GM12878 (cell line): ENCODE data around the gene ZNF512. TPM values are rescaled to one million over a fixed set of nuclear protein-coding genes. Genes with fewer than 3 reads are reported as not detected.

Source experiments
- ESRRA ChIP-seq: IDR thresholded peaks from 2 replicates; pipeline ENCODE4 v1.6.1; 2012; ENCODE audit warnings: mild to moderate bottlenecking, low read length, improper control_type of control experiment
- HCFC1 ChIP-seq: fragments of 150-350 bp; IDR thresholded peaks from 2 replicates; pipeline ENCODE4 v1.6.1; 2014; ENCODE audit warnings: low read length
- IRF4 ChIP-seq: IDR thresholded peaks from 2 replicates; pipeline ENCODE4 v1.6.1; 2011; ENCODE audit warnings: low read depth, low read length
- KLF5 ChIP-seq: fragments of 450-650 bp; IDR thresholded peaks from 2 replicates; pipeline ENCODE4 v1.6.1; 2014; ENCODE audit warnings: mild to moderate bottlenecking; ENCODE audit not compliant: partially characterized antibody
- MYB ChIP-seq: fragments of 150-350 bp; IDR thresholded peaks from 2 replicates; pipeline ENCODE4 v1.6.1; 2014; ENCODE audit warnings: mild to moderate bottlenecking, low read depth, low read length, borderline replicate concordance
- NBN ChIP-seq: fragments of 450-650 bp; IDR thresholded peaks from 2 replicates; pipeline ENCODE4 v1.6.1; 2016
- POLR2AphosphoS5 ChIP-seq: IDR thresholded peaks from 2 replicates; pipeline ENCODE4 v1.6.1; 2011; ENCODE audit warnings: mild to moderate bottlenecking, low read length, inconsistent platforms
- RB1 ChIP-seq: fragments of 450-650 bp; formaldehyde crosslinking; IDR thresholded peaks from 2 replicates; pipeline ENCODE4 v1.6.1; 2017; ENCODE audit warnings: mild to moderate bottlenecking, borderline replicate concordance
- SIX5 ChIP-seq: IDR thresholded peaks from 2 replicates; pipeline ENCODE4 v1.6.1; 2011; ENCODE audit warnings: mild to moderate bottlenecking, low read depth, low read length, moderate library complexity; ENCODE audit not compliant: severe bottlenecking
- SMAD1 ChIP-seq: fragments of 450-650 bp; IDR thresholded peaks from 2 replicates; pipeline ENCODE4 v1.6.1; 2018; ENCODE audit warnings: mild to moderate bottlenecking, low read depth; ENCODE audit not compliant: partially characterized antibody
- STAT1 ChIP-seq: fragments of 450-650 bp; conservative IDR thresholded peaks from 2 replicates; pipeline ENCODE4 v1.6.1; 2014; ENCODE audit warnings: antibody characterized with exemption, mild to moderate bottlenecking
- SUZ12 ChIP-seq: fragments of 200-600 bp; sonication (generic); IDR thresholded peaks from one replicate; pipeline ENCODE4 v1.6.1; 2018; ENCODE audit warnings: antibody characterized with exemption, mild to moderate bottlenecking; ENCODE audit not compliant: unreplicated experiment
- TAF1 ChIP-seq: IDR thresholded peaks from 2 replicates; pipeline ENCODE4 v1.6.1; 2011; ENCODE audit warnings: mild to moderate bottlenecking, low read depth, low read length, borderline replicate concordance
- TBL1XR1 ChIP-seq: IDR thresholded peaks from 2 replicates; pipeline ENCODE4 v1.6.1; 2012; ENCODE audit warnings: low read depth, low read length, improper control_type of control experiment
- ZNF217 ChIP-seq: fragments of 450-650 bp; IDR thresholded peaks from 2 replicates; pipeline ENCODE4 v1.6.1; 2017; ENCODE audit warnings: antibody characterized with exemption, mild to moderate bottlenecking
- ZNF384 ChIP-seq: IDR thresholded peaks from 2 replicates; pipeline ENCODE4 v1.6.1; 2012; ENCODE audit warnings: low read depth, mild to moderate bottlenecking, low read length, improper control_type of control experiment, borderline replicate concordance
- polyA plus RNA-seq, 11 experiments: library from polyadenylated mRNA; depleted of rRNA in 4 of 11; unstranded in 6 of 11; stranded (reverse) in 5 of 11; fragments of >200 nt; fragmentation: Nextera tagmentation in 4 of 11; fragmentation: Illumina TruSeq in 1 of 11; extraction: Ambion mirVana in 4 of 11; extraction: Trizol in 1 of 11; gene quantifications; 1 replicate in 1 of 11; 2 replicates in 10 of 11; pipeline versions ENCODE4 v1.2.1 to v1.2.3, GENCODE V29; 2011 to 2016; ENCODE audit warnings: inconsistent platforms in 2 of 11, missing spikeins in 2 of 11, low read depth in 1 of 11
- total RNA-seq, 4 experiments: library from RNA; depleted of rRNA in 3 of 4; stranded (reverse); fragments of >200 nt in 3 of 4; fragmentation: Illumina TruSeq in 1 of 4; extraction: Trizol in 1 of 4; gene quantifications; 2 replicates each; pipeline versions ENCODE4 v1.2.1 to v1.2.3, GENCODE V29; 2013 to 2021
- TF ChIP-seq, protein P1 (sequence below): fragments of 450-650 bp; IDR thresholded peaks from 2 replicates; pipeline ENCODE4 v1.6.1; 2016; ENCODE audit warnings: mild to moderate bottlenecking
- TF ChIP-seq, protein P2 (sequence below): IDR thresholded peaks from 2 replicates; pipeline ENCODE4 v1.6.1; 2011; ENCODE audit warnings: low read depth, low read length, improper control_type of control experiment, borderline replicate concordance
- TF ChIP-seq, protein P3 (sequence below): fragments of 450-650 bp; IDR thresholded peaks from 2 replicates; pipeline ENCODE4 v1.6.1; 2017; ENCODE audit warnings: mild to moderate bottlenecking, low read depth, inconsistent platforms; ENCODE audit not compliant: poor library complexity, severe bottlenecking
- TF ChIP-seq, protein P4 (sequence below): IDR thresholded peaks from 2 replicates; pipeline ENCODE4 v1.6.1; 2012; ENCODE audit warnings: low read depth, low read length, improper control_type of control experiment
- TF ChIP-seq, protein P5 (sequence below): IDR thresholded peaks from 2 replicates; pipeline ENCODE4 v1.6.1; 2011; ENCODE audit warnings: borderline replicate concordance, low read depth, mild to moderate bottlenecking, moderate library complexity, mixed read lengths, low read length; ENCODE audit not compliant: insufficient read depth; ENCODE audit errors: extremely low read length

The ZNF512 gene
- total and polyA plus RNA-seq, 10 of the 15 experiments (the other 5 are each of a cell fraction or from before 2014, with no cell fraction given): 14.1 to 61.9 (median 31.2) TPM

- TF ChIP-seq, protein P1, sequence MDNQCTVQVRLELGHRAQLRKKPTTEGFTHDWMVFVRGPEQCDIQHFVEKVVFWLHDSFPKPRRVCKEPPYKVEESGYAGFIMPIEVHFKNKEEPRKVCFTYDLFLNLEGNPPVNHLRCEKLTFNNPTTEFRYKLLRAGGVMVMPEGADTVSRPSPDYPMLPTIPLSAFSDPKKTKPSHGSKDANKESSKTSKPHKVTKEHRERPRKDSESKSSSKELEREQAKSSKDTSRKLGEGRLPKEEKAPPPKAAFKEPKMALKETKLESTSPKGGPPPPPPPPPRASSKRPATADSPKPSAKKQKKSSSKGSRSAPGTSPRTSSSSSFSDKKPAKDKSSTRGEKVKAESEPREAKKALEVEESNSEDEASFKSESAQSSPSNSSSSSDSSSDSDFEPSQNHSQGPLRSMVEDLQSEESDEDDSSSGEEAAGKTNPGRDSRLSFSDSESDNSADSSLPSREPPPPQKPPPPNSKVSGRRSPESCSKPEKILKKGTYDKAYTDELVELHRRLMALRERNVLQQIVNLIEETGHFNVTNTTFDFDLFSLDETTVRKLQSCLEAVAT: peak; percentile 87
- TF ChIP-seq SMAD1: no peak
- TF ChIP-seq TAF1: peak; percentile 97
- TF ChIP-seq, protein P2, sequence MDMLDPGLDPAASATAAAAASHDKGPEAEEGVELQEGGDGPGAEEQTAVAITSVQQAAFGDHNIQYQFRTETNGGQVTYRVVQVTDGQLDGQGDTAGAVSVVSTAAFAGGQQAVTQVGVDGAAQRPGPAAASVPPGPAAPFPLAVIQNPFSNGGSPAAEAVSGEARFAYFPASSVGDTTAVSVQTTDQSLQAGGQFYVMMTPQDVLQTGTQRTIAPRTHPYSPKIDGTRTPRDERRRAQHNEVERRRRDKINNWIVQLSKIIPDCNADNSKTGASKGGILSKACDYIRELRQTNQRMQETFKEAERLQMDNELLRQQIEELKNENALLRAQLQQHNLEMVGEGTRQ: no peak
- no peak for TF ChIP-seq SUZ12
- TF ChIP-seq MYB: 0 out of 2 replicates have a peak, but pooled peaks have one; percentile 23
- peak; percentile 89 for TF ChIP-seq POLR2AphosphoS5
- peak; percentile 81 for TF ChIP-seq HCFC1
- TF ChIP-seq, protein P3, sequence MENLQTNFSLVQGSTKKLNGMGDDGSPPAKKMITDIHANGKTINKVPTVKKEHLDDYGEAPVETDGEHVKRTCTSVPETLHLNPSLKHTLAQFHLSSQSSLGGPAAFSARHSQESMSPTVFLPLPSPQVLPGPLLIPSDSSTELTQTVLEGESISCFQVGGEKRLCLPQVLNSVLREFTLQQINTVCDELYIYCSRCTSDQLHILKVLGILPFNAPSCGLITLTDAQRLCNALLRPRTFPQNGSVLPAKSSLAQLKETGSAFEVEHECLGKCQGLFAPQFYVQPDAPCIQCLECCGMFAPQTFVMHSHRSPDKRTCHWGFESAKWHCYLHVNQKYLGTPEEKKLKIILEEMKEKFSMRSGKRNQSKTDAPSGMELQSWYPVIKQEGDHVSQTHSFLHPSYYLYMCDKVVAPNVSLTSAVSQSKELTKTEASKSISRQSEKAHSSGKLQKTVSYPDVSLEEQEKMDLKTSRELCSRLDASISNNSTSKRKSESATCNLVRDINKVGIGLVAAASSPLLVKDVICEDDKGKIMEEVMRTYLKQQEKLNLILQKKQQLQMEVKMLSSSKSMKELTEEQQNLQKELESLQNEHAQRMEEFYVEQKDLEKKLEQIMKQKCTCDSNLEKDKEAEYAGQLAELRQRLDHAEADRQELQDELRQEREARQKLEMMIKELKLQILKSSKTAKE: peak; percentile 94
- 0 out of 2 replicates have a peak, but pooled peaks have one; percentile 60 for TF ChIP-seq TBL1XR1
- TF ChIP-seq, protein P4, sequence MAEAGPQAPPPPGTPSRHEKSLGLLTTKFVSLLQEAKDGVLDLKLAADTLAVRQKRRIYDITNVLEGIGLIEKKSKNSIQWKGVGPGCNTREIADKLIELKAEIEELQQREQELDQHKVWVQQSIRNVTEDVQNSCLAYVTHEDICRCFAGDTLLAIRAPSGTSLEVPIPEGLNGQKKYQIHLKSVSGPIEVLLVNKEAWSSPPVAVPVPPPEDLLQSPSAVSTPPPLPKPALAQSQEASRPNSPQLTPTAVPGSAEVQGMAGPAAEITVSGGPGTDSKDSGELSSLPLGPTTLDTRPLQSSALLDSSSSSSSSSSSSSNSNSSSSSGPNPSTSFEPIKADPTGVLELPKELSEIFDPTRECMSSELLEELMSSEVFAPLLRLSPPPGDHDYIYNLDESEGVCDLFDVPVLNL: no peak
- peak; percentile 55 for TF ChIP-seq SIX5
- no peak for TF ChIP-seq ESRRA
- TF ChIP-seq ZNF217: no peak
- TF ChIP-seq RB1: peak; percentile 99
- peak; percentile 99 for TF ChIP-seq NBN
- no peak for TF ChIP-seq ZNF384
- peak; percentile 96; the same call in 1 of the 2 replicates for TF ChIP-seq STAT1
- TF ChIP-seq KLF5: peak; percentile 84
- peak; percentile 89 for TF ChIP-seq IRF4
- TF ChIP-seq, protein P5, sequence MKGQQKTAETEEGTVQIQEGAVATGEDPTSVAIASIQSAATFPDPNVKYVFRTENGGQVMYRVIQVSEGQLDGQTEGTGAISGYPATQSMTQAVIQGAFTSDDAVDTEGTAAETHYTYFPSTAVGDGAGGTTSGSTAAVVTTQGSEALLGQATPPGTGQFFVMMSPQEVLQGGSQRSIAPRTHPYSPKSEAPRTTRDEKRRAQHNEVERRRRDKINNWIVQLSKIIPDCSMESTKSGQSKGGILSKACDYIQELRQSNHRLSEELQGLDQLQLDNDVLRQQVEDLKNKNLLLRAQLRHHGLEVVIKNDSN: peak; percentile 23
Observed at GRCh38 chr2:27663285-27664153, 80.7 kb downstream of the ZNF512 start, which contains the start of the genes SLC4A1AP and SUPT7L (continued).
